Chondrocyte (in vitro differentiated cells): ENCODE measurements around the gene LSS. TPM values are rescaled to one million over a fixed set of nuclear protein-coding genes. Genes with fewer than 3 reads are reported as not detected.
"Not testable (repeated sequence)": the region's sequence is repeated elsewhere in the genome, so short reads cannot be mapped to it uniquely, and the experiment has no call there.

Experiments
- DNase-seq: peaks from one replicate; pipeline ENCODE4 v3.0.0; 2021; ENCODE audit warnings: mixed read lengths, low spot score
- H3K27ac Mint-ChIP-seq: one replicate; pipeline ENCODE4 v1.8.0; 2021; ENCODE audit warnings: mild to moderate bottlenecking, moderate library complexity, mixed read lengths; ENCODE audit not compliant: unreplicated experiment
- H3K27me3 Mint-ChIP-seq: 2 replicates; pipeline ENCODE4 v1.8.0; 2021; ENCODE audit warnings: low read depth, mixed read lengths
- H3K36me3 Mint-ChIP-seq: 2 replicates; pipeline ENCODE4 v1.8.0; 2021; ENCODE audit warnings: low read depth, mixed read lengths
- H3K4me1 Mint-ChIP-seq: 2 replicates; pipeline ENCODE4 v1.8.0; 2021; ENCODE audit warnings: low read depth, mild to moderate bottlenecking, mixed read lengths
- H3K4me3 Mint-ChIP-seq: one replicate; pipeline ENCODE4 v1.8.0; 2021; ENCODE audit warnings: mild to moderate bottlenecking, moderate library complexity, mixed read lengths; ENCODE audit not compliant: unreplicated experiment
- H3K9me3 Mint-ChIP-seq: 2 replicates; pipeline ENCODE4 v1.8.0; 2021; ENCODE audit warnings: low read depth, mixed read lengths
- total RNA-seq: library from RNA; stranded (reverse); gene quantifications from 3 replicates; pipeline ENCODE4 v1.2.1, GENCODE V29; 2021
- TF ChIP-seq, protein P1 (sequence below): fragments of 200-600 bp; sonication (generic); IDR thresholded peaks from 2 replicates; pipeline ENCODE4 v1.5.0; 2021; ENCODE audit warnings: antibody characterized with exemption, mild to moderate bottlenecking, moderate library complexity

Gene LSS
- total RNA-seq, 1 donor from 2014 or later: 107 TPM

- H3K36me3 Mint-ChIP-seq: peaks cover 5% of the 10 kb centered on the region
- no peaks in the 10 kb centered on the region for H3K27me3 Mint-ChIP-seq
- DNase-seq: no peak
- no peak overlapping the region for H3K27ac Mint-ChIP-seq
- TF ChIP-seq, protein P1, sequence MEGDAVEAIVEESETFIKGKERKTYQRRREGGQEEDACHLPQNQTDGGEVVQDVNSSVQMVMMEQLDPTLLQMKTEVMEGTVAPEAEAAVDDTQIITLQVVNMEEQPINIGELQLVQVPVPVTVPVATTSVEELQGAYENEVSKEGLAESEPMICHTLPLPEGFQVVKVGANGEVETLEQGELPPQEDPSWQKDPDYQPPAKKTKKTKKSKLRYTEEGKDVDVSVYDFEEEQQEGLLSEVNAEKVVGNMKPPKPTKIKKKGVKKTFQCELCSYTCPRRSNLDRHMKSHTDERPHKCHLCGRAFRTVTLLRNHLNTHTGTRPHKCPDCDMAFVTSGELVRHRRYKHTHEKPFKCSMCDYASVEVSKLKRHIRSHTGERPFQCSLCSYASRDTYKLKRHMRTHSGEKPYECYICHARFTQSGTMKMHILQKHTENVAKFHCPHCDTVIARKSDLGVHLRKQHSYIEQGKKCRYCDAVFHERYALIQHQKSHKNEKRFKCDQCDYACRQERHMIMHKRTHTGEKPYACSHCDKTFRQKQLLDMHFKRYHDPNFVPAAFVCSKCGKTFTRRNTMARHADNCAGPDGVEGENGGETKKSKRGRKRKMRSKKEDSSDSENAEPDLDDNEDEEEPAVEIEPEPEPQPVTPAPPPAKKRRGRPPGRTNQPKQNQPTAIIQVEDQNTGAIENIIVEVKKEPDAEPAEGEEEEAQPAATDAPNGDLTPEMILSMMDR: no peak
- H3K4me1 Mint-ChIP-seq: peaks cover 21% of the 10 kb centered on the region
- H3K4me3 Mint-ChIP-seq: no peak overlapping the region
- H3K9me3 Mint-ChIP-seq: peaks cover 13% of the 10 kb centered on the region
Observed at GRCh38 chr21:46181436-46181835, 47.1 kb downstream of the LSS start.

DNA sequence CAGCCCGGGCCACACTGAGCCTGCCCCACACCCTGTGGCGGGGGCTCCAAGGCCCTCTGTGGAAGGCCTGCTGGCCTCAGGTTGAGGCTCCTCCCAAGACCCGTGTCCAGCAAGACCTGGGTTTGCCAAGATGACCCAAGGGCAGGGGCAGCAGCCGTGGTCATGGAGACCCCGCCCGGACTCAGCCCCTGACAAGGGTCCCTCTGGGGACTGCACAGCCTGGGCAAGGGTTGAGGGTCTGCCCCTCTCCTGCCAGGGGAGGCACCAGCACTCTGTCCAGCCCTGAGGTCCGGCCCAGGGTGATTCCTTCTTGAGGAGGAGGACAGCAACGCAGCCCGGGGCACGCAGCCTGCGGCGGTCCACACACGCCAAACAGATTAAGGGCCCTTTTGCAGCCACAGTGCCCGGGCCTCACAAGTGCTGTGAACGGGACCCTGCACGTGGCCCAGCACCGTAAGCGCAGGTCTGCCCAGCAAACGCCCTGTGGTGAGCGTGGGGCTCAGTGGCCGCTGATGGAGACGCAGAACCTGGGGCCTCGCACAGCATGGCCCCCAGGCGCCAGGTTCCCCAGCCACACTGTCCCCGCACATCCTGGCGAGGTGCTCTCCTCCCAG, 47.7 kb downstream of the LSS start:
- TF ChIP-seq, protein P1: no peak
- H3K4me3 Mint-ChIP-seq: no peak overlapping the region
- H3K27ac Mint-ChIP-seq: no peak overlapping the region
- peaks cover 21% of the 10 kb centered on the region for H3K4me1 Mint-ChIP-seq
- peaks cover 10% of the 10 kb centered on the region for H3K36me3 Mint-ChIP-seq
- H3K9me3 Mint-ChIP-seq: peaks cover 19% of the 10 kb centered on the region
- no peaks in the 10 kb centered on the region for H3K27me3 Mint-ChIP-seq
- DNase-seq: no peak

DNA sequence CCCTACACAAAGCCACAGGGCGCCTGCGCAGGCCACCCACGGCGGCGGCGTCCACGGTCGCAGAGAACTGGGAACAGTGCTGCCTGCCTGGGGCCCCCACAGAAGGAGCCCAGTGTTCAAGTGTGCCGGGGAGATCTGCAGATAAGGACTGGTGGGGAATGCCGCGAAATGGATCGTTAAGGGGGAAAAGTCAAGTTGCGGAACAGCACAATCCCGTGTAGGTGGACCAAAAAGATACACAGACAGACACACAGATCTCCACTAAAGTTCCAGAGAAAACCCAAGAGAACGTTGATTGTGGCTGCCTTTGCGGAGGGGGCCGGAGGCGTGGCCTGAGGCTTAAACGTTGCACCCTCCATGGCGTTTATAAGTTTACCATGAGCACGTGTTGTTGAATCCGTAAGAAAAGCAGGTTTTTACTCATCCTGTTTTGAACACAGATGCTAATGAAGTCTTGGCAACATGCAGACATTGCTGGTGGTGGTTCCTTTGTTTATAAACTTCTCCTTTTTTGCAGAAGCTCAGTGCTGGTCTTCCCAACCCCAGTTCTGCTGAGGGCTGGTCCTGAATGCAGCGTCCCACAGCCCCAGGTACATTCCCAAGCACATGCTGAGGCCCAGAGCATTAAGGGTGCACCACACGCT, 48.4 kb downstream of the LSS start:
- H3K27ac Mint-ChIP-seq: no peak overlapping the region
- H3K36me3 Mint-ChIP-seq: peaks cover 15% of the 10 kb centered on the region
- no peaks in the 10 kb centered on the region for H3K27me3 Mint-ChIP-seq
- H3K4me3 Mint-ChIP-seq: no peak overlapping the region
- TF ChIP-seq, protein P1: no peak
- H3K4me1 Mint-ChIP-seq: peaks cover 16% of the 10 kb centered on the region
- peaks cover 26% of the 10 kb centered on the region for H3K9me3 Mint-ChIP-seq
- no peak for DNase-seq

DNA sequence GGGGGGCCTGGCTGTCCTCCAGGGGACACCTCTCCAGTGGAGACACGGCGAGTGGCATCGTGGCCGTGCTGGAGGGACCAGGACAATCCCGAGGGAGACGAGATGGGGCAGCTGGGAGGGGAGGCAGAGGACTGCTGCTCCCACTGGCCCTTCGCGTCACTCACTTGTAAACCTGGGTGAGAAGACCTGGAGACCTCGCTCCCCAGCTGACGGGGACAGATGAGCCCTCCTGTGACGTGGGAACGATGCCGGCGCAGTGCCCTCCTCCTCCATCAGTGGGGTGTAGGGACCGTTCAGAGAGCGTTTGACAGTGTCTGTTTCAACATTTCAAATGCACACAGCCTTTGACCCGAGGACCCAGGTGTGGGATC, 48.9 kb downstream of the LSS start:
- peaks cover 16% of the 10 kb centered on the region for H3K36me3 Mint-ChIP-seq
- DNase-seq: peak; percentile 83
- peaks cover 11% of the 10 kb centered on the region for H3K4me1 Mint-ChIP-seq
- TF ChIP-seq, protein P1: no peak
- H3K27ac Mint-ChIP-seq: no peak overlapping the region
- H3K27me3 Mint-ChIP-seq: no peaks in the 10 kb centered on the region
- H3K4me3 Mint-ChIP-seq: no peak overlapping the region
- H3K9me3 Mint-ChIP-seq: peaks cover 31% of the 10 kb centered on the region

DNA sequence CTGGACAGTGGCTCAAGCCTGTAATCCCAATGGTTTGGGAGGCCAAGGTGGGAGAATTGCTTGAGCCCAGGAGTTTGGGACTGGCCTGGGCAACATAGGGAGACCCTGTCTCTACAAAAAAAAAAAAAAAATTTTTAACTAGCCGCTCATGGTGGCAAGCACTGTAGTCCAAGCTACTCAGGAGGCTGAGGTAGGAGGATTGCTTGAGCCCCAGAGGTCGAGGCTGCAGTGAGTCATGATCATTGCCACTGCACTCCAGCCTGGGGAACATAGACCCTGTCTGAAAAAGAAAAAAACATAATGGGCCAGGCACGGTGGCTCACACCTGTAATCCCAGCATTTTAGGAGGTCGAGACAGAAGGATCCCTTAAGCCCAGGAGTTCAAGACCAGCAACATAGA, 49.6 kb downstream of the LSS start:
- Mint-ChIP-seq H3K9me3 (peaks cover 36% of the 10 kb centered on the region), H3K36me3 (peaks cover 20% of the 10 kb centered on the region), H3K4me3 (no peak overlapping the region), H3K27ac (no peak overlapping the region), H3K4me1 (peaks cover 6% of the 10 kb centered on the region), H3K27me3 (no peaks in the 10 kb centered on the region)
- DNase-seq: no peak
- TF ChIP-seq, protein P1: no peak

- not testable (repeated sequence) for H3K27me3 Mint-ChIP-seq, H3K27ac Mint-ChIP-seq, DNase-seq, H3K4me1 Mint-ChIP-seq, H3K4me3 Mint-ChIP-seq
- Mint-ChIP-seq H3K9me3 (peaks cover 36% of the 10 kb centered on the region), H3K36me3 (peaks cover 20% of the 10 kb centered on the region)
Observed at GRCh38 chr21:46176443-46177129, 52.0 kb downstream of the LSS start.
